Liver (tissue), 9 donors: Measurements from ENCODE around the gene CCNY. TPM values are rescaled to one million over a fixed set of nuclear protein-coding genes. Genes with fewer than 3 reads are reported as not detected.
"Not testable (repeated sequence)": the region's sequence is repeated elsewhere in the genome, so short reads cannot be mapped to it uniquely, and the experiment has no call there.

ENCODE experiments used
- DNase-seq: peaks from one replicate; pipeline ENCODE4 v3.0.0-alpha.2; 2017; ENCODE audit warnings: low spot score
- H3K27ac ChIP-seq, 2 donors: one replicate each; pipeline ENCODE4 v1.7.0; 2013; ENCODE audit warnings: inconsistent platforms in 2 of 2, low read length in 2 of 2, control low read depth in 1 of 2, low read depth in 1 of 2, mild to moderate bottlenecking in 1 of 2
- H3K27me3 ChIP-seq, 4 donors: one replicate each; pipeline versions ENCODE4 v1.6.1 to v1.7.0; 2013; ENCODE audit warnings: low read length in 3 of 4, inconsistent platforms in 1 of 4, mild to moderate bottlenecking in 1 of 4, moderate library complexity in 1 of 4; ENCODE audit not compliant: control insufficient read depth in 4 of 4, insufficient read depth in 4 of 4
- H3K36me3 ChIP-seq, 4 donors: one replicate each; pipeline versions ENCODE4 v1.6.1 to v1.7.0; 2013; ENCODE audit warnings: low read length in 3 of 4, mild to moderate bottlenecking in 3 of 4, low read depth in 1 of 4, moderate library complexity in 1 of 4; ENCODE audit not compliant: control insufficient read depth in 4 of 4, insufficient read depth in 3 of 4
- H3K4me1 ChIP-seq, 4 donors: one replicate each; pipeline versions ENCODE4 v1.6.1 to v1.7.0; 2013; ENCODE audit warnings: low read length in 3 of 4, mild to moderate bottlenecking in 3 of 4, moderate library complexity in 1 of 4; ENCODE audit not compliant: control insufficient read depth in 4 of 4, insufficient read depth in 4 of 4
- H3K4me3 ChIP-seq, 3 donors: one replicate each; pipeline versions ENCODE4 v1.6.1 to v1.7.0; 2013; ENCODE audit warnings: low read length in 3 of 3, control low read depth in 1 of 3, low read depth in 1 of 3, mild to moderate bottlenecking in 1 of 3
- H3K9ac ChIP-seq, 2 donors: one replicate each; pipeline ENCODE4 v1.7.0; 2013; ENCODE audit warnings: low read length in 2 of 2, mild to moderate bottlenecking in 2 of 2, moderate library complexity in 2 of 2, control low read depth in 1 of 2, low read depth in 1 of 2
- H3K9me3 ChIP-seq, 4 donors: one replicate each; pipeline versions ENCODE4 v1.6.1 to v1.7.0; 2013; ENCODE audit warnings: low read length in 3 of 4; ENCODE audit not compliant: control insufficient read depth in 4 of 4
- EGR1 ChIP-seq, 2 donors: IDR thresholded peaks; 2 replicates each; pipeline ENCODE4 v1.6.1; 2016 to 2018; ENCODE audit warnings: antibody characterized with exemption in 2 of 2, low read depth in 2 of 2
- FOXA1 ChIP-seq: IDR thresholded peaks from 2 replicates; pipeline ENCODE4 v1.6.1; 2016; ENCODE audit warnings: antibody characterized with exemption
- FOXA2 ChIP-seq: IDR thresholded peaks from 2 replicates; pipeline ENCODE4 v1.6.1; 2016; ENCODE audit warnings: antibody characterized with exemption
- GABPA ChIP-seq, 2 donors: IDR thresholded peaks in 1 of 2; conservative IDR thresholded peaks in 1 of 2; 2 replicates each; pipeline ENCODE4 v1.6.1; 2016; ENCODE audit warnings: antibody characterized with exemption in 2 of 2, mild to moderate bottlenecking in 1 of 2, moderate library complexity in 1 of 2
- HNF4A ChIP-seq, 2 donors: conservative IDR thresholded peaks; 2 replicates each; pipeline ENCODE4 v1.6.1; 2016; ENCODE audit warnings: antibody characterized with exemption in 2 of 2, mild to moderate bottlenecking in 2 of 2
- JUND ChIP-seq, 2 donors: IDR thresholded peaks; 2 replicates each; pipeline ENCODE4 v1.6.1; 2016; ENCODE audit warnings: antibody characterized with exemption in 2 of 2
- MAX ChIP-seq: IDR thresholded peaks from 2 replicates; pipeline ENCODE4 v1.6.1; 2016; ENCODE audit warnings: antibody characterized with exemption
- NR2F2 ChIP-seq: IDR thresholded peaks from 2 replicates; pipeline ENCODE4 v1.6.1; 2016; ENCODE audit warnings: antibody characterized with exemption
- SP1 ChIP-seq: IDR thresholded peaks from 2 replicates; pipeline ENCODE4 v1.6.1; 2018; ENCODE audit warnings: antibody characterized with exemption, mild to moderate bottlenecking
- WGBS: extraction: QIAGEN DNeasy Blood & Tissue Kit; methylation state at CpG from one replicate; pipeline ENCODE4 v1.1.7; 2013; 5-methylcytosine and 5-hydroxymethylcytosine counted together
- polyA plus RNA-seq, 2 donors: library from polyadenylated mRNA; stranded (reverse) in 1 of 2; unstranded in 1 of 2; fragments of 200-250 nt in 1 of 2; fragments of >200 nt in 1 of 2; fragmentation: Nextera tagmentation in 1 of 2; extraction: Ambion mirVana in 1 of 2; gene quantifications; one replicate each; pipeline versions ENCODE4 v1.2.1 to v1.2.3, GENCODE V29; 2013 to 2015
- total RNA-seq, 2 donors: library from RNA; depleted of rRNA; stranded (reverse); fragments of >200 nt; gene quantifications; one replicate each; pipeline ENCODE4 v1.2.3, GENCODE V29; 2014
- TF ChIP-seq, protein P1 (sequence below): IDR thresholded peaks from 2 replicates; pipeline ENCODE4 v1.6.1; 2016; ENCODE audit warnings: antibody characterized with exemption
- TF ChIP-seq, protein P2 (sequence below): IDR thresholded peaks from 2 replicates; pipeline ENCODE4 v1.6.1; 2016; ENCODE audit warnings: antibody characterized with exemption, mild to moderate bottlenecking
- donor health status: healthy.
- donor health status: healthy.
- donor health status: healthy.
- donor health status: healthy.
- donor health status: healthy.

The CCNY gene
- total and polyA plus RNA-seq, 4 donors = 17.6 to 38.4 (median 21.8) TPM

- no peak overlapping the region for H3K9ac ChIP-seq
- DNase-seq = no peak
- H3K36me3 ChIP-seq = no peaks in the 10 kb centered on the region
- no peaks in the 10 kb centered on the region for H3K9me3 ChIP-seq
- no peak overlapping the region for H3K4me3 ChIP-seq
- no peaks in the 10 kb centered on the region for H3K27me3 ChIP-seq
- TF ChIP-seq GABPA (IDR thresholded peaks at IDR 0.05 in 1 of 2, conservative IDR thresholded peaks at IDR 0.05 in 1 of 2) (no peak), FOXA1 (no peak), HNF4A (conservative IDR thresholded peaks at IDR 0.05) (no peak), FOXA2 (no peak), SP1 (no peak), MAX (no peak)
- no peak overlapping the region for H3K27ac ChIP-seq
- 86% methylated on average over 10 of the region's 10 CpGs for WGBS
- no peaks in the 10 kb centered on the region for H3K4me1 ChIP-seq
Measured at GRCh38 chr10:35307297-35307696, 29.0 kb upstream of the CCNY start.

DNA sequence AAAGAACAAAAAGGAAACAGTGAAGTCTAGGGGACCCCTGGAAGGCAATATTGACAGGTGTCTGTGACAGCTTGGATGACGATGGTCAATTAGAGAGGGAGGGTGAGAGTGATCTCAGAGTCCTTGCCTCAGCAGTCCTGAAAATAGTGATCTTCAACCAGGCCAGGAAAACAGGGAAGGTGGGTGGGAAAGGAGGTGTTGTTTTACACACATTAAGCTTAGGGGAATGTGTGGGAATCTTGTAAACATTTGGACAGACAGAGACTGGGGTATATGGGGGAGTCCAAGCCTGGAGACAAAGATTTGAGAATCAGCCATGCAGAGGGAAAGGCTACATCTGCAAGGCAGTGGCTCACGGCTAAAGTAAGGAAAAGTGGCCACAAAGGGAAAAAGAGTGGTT is 27.5 kb upstream of the CCNY start:
- WGBS = 70% methylated on average over 2 of the region's 2 CpGs
- H3K4me3 ChIP-seq = no peak overlapping the region
- TF ChIP-seq EGR1 (IDR thresholded peaks at IDR 0.05; ENCODE audit: low read depth in 2 of 2) = no peak
- TF ChIP-seq HNF4A (conservative IDR thresholded peaks at IDR 0.05) = no peak
- TF ChIP-seq JUND (IDR thresholded peaks at IDR 0.05) = no peak
- TF ChIP-seq, protein P1, sequence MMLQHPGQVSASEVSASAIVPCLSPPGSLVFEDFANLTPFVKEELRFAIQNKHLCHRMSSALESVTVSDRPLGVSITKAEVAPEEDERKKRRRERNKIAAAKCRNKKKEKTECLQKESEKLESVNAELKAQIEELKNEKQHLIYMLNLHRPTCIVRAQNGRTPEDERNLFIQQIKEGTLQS = no peak
- TF ChIP-seq NR2F2 = no peak
- TF ChIP-seq GABPA (IDR thresholded peaks at IDR 0.05 in 1 of 2, conservative IDR thresholded peaks at IDR 0.05 in 1 of 2) = no peak
- TF ChIP-seq, protein P2, sequence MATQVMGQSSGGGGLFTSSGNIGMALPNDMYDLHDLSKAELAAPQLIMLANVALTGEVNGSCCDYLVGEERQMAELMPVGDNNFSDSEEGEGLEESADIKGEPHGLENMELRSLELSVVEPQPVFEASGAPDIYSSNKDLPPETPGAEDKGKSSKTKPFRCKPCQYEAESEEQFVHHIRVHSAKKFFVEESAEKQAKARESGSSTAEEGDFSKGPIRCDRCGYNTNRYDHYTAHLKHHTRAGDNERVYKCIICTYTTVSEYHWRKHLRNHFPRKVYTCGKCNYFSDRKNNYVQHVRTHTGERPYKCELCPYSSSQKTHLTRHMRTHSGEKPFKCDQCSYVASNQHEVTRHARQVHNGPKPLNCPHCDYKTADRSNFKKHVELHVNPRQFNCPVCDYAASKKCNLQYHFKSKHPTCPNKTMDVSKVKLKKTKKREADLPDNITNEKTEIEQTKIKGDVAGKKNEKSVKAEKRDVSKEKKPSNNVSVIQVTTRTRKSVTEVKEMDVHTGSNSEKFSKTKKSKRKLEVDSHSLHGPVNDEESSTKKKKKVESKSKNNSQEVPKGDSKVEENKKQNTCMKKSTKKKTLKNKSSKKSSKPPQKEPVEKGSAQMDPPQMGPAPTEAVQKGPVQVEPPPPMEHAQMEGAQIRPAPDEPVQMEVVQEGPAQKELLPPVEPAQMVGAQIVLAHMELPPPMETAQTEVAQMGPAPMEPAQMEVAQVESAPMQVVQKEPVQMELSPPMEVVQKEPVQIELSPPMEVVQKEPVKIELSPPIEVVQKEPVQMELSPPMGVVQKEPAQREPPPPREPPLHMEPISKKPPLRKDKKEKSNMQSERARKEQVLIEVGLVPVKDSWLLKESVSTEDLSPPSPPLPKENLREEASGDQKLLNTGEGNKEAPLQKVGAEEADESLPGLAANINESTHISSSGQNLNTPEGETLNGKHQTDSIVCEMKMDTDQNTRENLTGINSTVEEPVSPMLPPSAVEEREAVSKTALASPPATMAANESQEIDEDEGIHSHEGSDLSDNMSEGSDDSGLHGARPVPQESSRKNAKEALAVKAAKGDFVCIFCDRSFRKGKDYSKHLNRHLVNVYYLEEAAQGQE = no peak

GRCh38 chr10:35314142-35314541 is 22.2 kb upstream of the CCNY start:
- H3K36me3 ChIP-seq, H3K4me3 ChIP-seq, H3K9me3 ChIP-seq, H3K27ac ChIP-seq, H3K9ac ChIP-seq, H3K27me3 ChIP-seq, H3K4me1 ChIP-seq, DNase-seq: not testable (repeated sequence)
- WGBS = 87% methylated on average over 2 of the region's 2 CpGs

More for the DNA sequence above, 27.5 kb upstream of the CCNY start:
- Histone ChIP-seq H3K27me3 (no peaks in the 10 kb centered on the region), H3K36me3 (no peaks in the 10 kb centered on the region), H3K27ac (no peak overlapping the region), H3K9me3 (no peaks in the 10 kb centered on the region), H3K4me1 (no peaks in the 10 kb centered on the region), H3K9ac (no peak overlapping the region)
- DNase-seq = no peak

- H3K9me3 ChIP-seq, H3K4me3 ChIP-seq, H3K27ac ChIP-seq, H3K27me3 ChIP-seq, DNase-seq, H3K36me3 ChIP-seq, H3K4me1 ChIP-seq, H3K9ac ChIP-seq: not testable (repeated sequence)
Measured at GRCh38 chr10:35315235-35315634, 21.1 kb upstream of the CCNY start.
